ENCODE results near the gene ZBTB38.

The ZBTB38 gene

DNA sequence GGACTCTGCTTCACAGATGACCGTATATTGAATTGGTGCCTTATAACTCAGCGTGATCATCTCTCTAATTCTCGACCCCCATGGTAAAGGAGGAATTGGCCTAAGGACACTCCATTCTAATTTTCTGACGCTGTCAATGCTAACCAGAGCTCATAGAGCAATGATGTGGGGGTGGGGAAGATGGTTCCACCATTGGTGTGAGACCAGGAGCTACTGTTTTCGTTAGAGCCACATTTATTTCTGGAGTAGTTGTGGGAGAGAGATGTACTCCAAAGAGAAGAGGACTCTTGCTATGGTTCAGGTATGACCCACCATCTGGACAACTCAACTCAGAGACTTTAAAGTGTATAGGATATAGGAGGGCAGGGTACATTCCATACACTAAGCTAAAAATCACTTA is 16.3 kb downstream of the ZBTB38 start:
- in situ Hi-C loops (cut with MboI; ENCODE audit: low pct_unique_long_range_greater_than_20kb, low sequenced_read_pairs, unreplicated experiment) = no loop called here
- DNase-seq (ENCODE audit: low spot score) = no peak
- TF ChIP-seq CTCF (IDR thresholded peaks at IDR 0.05; ENCODE audit: extremely low read depth, insufficient read depth, missing control alignments) = no peak

DNA sequence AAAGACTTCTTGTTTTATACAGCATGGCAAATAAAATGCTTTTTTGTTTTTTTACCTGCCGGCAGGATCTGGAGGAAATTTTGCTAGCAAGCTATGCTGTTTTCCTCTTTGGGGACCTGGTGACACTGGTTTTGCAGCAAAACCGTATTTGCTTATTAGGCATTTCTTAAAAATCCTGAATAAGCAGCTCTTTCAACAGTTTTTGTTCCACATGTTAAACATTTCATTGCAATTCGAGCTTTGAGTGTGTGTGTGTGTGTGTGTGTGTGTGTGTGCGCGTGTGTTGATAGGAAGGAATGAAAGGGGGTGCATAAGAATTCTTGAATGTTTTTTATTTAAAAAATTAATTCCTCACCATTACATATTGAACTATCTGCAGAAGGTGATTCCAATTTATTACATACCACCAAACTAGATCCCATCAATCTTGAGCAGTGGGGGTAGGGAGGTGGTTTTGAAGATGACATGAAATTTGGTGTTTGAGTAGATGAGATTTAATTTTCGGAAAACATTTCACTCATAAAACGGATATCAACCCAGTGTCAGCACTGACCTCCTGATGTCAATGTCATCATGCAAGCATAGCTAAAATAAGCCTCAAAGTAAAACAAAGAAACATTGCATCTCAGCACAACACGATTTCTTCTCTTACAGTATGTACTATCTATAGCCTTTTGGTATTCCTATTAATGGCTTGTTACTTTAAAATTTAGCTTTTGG is 17.3 kb downstream of the ZBTB38 start:
- TF ChIP-seq CTCF (IDR thresholded peaks at IDR 0.05; ENCODE audit: extremely low read depth, insufficient read depth, missing control alignments) = no peak
- in situ Hi-C loops (cut with MboI; ENCODE audit: low pct_unique_long_range_greater_than_20kb, low sequenced_read_pairs, unreplicated experiment) = no loop called here
- DNase-seq (ENCODE audit: low spot score) = no peak

DNA sequence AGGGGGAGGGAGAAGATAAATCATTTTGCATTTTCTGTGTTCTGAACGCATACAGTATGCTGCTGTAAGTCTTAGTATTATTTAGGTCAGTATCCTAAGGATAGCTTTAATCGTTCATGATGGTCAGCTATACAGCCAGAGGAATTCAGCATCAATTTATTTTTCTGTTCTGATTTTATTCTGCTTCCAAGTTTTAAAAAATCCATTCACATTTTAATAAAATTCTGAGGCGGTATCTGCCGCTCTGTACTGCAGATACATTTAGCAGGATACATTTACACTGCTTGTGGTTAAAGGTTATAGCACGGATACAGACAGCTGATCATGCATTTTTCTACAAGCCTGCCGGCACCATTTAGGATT is 17.8 kb downstream of the ZBTB38 start:
- in situ Hi-C loops (cut with MboI; ENCODE audit: low pct_unique_long_range_greater_than_20kb, low sequenced_read_pairs, unreplicated experiment) = no loop called here
- DNase-seq (ENCODE audit: low spot score) = no peak
- no peak for TF ChIP-seq CTCF (IDR thresholded peaks at IDR 0.05; ENCODE audit: extremely low read depth, insufficient read depth, missing control alignments)

DNA sequence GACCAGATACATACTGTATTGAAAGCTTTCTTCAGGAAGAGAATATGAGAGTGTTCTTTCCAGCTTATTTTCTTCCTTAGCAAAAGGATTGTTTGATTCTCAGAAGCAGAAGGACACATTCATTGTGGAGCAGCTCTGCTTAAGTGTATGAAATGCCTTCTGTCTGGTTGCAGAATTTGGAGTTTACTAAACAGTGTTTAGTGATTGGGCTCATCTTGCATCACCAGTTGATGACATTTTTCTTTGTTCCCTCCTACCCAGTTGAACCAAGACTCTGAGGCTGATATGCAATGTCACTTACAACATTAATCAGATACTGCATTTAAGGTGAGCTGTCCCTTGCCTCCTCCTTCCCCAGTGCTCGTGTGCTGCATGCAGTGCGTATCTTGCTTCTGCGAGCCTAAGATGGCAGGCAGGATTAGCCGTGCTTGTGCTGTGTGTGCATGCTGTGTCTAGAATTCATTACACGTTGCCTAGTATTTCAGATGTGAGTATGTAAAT is 18.4 kb downstream of the ZBTB38 start:
- TF ChIP-seq CTCF (IDR thresholded peaks at IDR 0.05; ENCODE audit: extremely low read depth, insufficient read depth, missing control alignments) = no peak
- no peak for DNase-seq (ENCODE audit: low spot score)
- in situ Hi-C loops (cut with MboI; ENCODE audit: low pct_unique_long_range_greater_than_20kb, low sequenced_read_pairs, unreplicated experiment) = no loop called here

GRCh38 chr3:141387516-141387915 is 19.2 kb downstream of the ZBTB38 start:
- in situ Hi-C loops (cut with MboI; ENCODE audit: low pct_unique_long_range_greater_than_20kb, low sequenced_read_pairs, unreplicated experiment) = no loop called here
- no peak for DNase-seq (ENCODE audit: low spot score)

GRCh38 chr3:141388395-141388794 is 20.1 kb downstream of the ZBTB38 start:
- in situ Hi-C loops (cut with MboI; ENCODE audit: low pct_unique_long_range_greater_than_20kb, low sequenced_read_pairs, unreplicated experiment) = no loop called here
- DNase-seq (ENCODE audit: low spot score) = no peak

More at GRCh38 chr3:141387516-141387915, 19.2 kb downstream of the ZBTB38 start:
- TF ChIP-seq CTCF (IDR thresholded peaks at IDR 0.05; ENCODE audit: extremely low read depth, insufficient read depth, missing control alignments) = no peak

More at GRCh38 chr3:141388395-141388794, 20.1 kb downstream of the ZBTB38 start:
- TF ChIP-seq CTCF (IDR thresholded peaks at IDR 0.05; ENCODE audit: extremely low read depth, insufficient read depth, missing control alignments) = no peak
